HepG2 (cell line): ENCODE data around the gene QRICH2. TPM values are rescaled to one million over a fixed set of nuclear protein-coding genes. Genes with fewer than 3 reads are reported as not detected.
A peak's percentile ranks its signal among the peaks of the same experiment; 100 is the strongest.

ENCODE experiments used
- ATF7 ChIP-seq, 2 experiments: fragments of 450-650 bp in 1 of 2; sonication (generic) in 1 of 2; formaldehyde crosslinking in 1 of 2; IDR thresholded peaks; 2 replicates each; pipeline versions ENCODE4 v1.4.0 to v1.6.1; 2016 to 2020; ENCODE audit warnings: antibody characterized with exemption in 1 of 2, mild to moderate bottlenecking in 1 of 2, missing genetic modification reagents in 1 of 2
- ATRX ChIP-seq: sonication (generic); formaldehyde crosslinking; IDR thresholded peaks from 2 replicates; pipeline ENCODE4 v1.4.0; 2020; ENCODE audit warnings: missing genetic modification reagents, borderline replicate concordance
- EZH2 ChIP-seq: conservative IDR thresholded peaks from 2 replicates; pipeline ENCODE4 v1.6.1; 2012; ENCODE audit warnings: mild to moderate bottlenecking, low read depth, low read length, moderate library complexity
- HES4 ChIP-seq: sonication (generic); formaldehyde crosslinking; IDR thresholded peaks from 2 replicates; pipeline ENCODE4 v1.9.0; 2021; ENCODE audit warnings: mild to moderate bottlenecking, missing genetic modification reagents, borderline replicate concordance
- KLF13 ChIP-seq: sonication (generic); formaldehyde crosslinking; IDR thresholded peaks from 2 replicates; pipeline ENCODE4 v1.4.0; 2020; ENCODE audit warnings: mild to moderate bottlenecking, missing genetic modification reagents
- NCOA5 ChIP-seq: sonication (generic); formaldehyde crosslinking; IDR thresholded peaks from 2 replicates; pipeline ENCODE4 v1.4.0; 2020; ENCODE audit warnings: missing genetic modification reagents
- NPAS2 ChIP-seq: sonication (generic); formaldehyde crosslinking; IDR thresholded peaks from 2 replicates; pipeline ENCODE4 v1.8.0; 2022; ENCODE audit warnings: mild to moderate bottlenecking, missing genetic modification reagents, borderline replicate concordance
- RFXANK ChIP-seq: IDR thresholded peaks from 2 replicates; pipeline ENCODE4 v1.6.1; 2016
- SNAI1 ChIP-seq: sonication (generic); formaldehyde crosslinking; IDR thresholded peaks from 2 replicates; pipeline ENCODE4 v1.5.0; 2020; ENCODE audit warnings: mild to moderate bottlenecking, missing genetic modification reagents, borderline replicate concordance
- TCF7 ChIP-seq: sonication (generic); IDR thresholded peaks from 2 replicates; pipeline ENCODE4 v1.6.1; 2016; ENCODE audit warnings: antibody characterized with exemption, low read depth
- TSC22D2 ChIP-seq: sonication (generic); formaldehyde crosslinking; IDR thresholded peaks from 2 replicates; pipeline ENCODE4 v1.5.1; 2020; ENCODE audit warnings: missing genetic modification reagents, mild to moderate bottlenecking, borderline replicate concordance
- ZBTB7A ChIP-seq: sonication (generic); formaldehyde crosslinking; IDR thresholded peaks from 2 replicates; pipeline ENCODE4 v1.8.0; 2022; ENCODE audit warnings: mild to moderate bottlenecking, missing genetic modification reagents
- ZNF232 ChIP-seq: sonication (generic); formaldehyde crosslinking; IDR thresholded peaks from 2 replicates; pipeline ENCODE4 v1.4.0; 2020; ENCODE audit warnings: missing genetic modification reagents, borderline replicate concordance
- ZNF264 ChIP-seq: sonication (generic); formaldehyde crosslinking; IDR thresholded peaks from 2 replicates; pipeline ENCODE4 v1.4.0; 2020; ENCODE audit warnings: missing genetic modification reagents
- ZNF790 ChIP-seq: sonication (generic); formaldehyde crosslinking; IDR thresholded peaks from 2 replicates; pipeline ENCODE4 v1.8.0; 2022; ENCODE audit warnings: missing genetic modification reagents, mild to moderate bottlenecking, borderline replicate concordance
- ZNF878 ChIP-seq: sonication (generic); formaldehyde crosslinking; IDR thresholded peaks from 2 replicates; pipeline ENCODE4 v1.8.1; 2023; ENCODE audit warnings: mild to moderate bottlenecking, missing genetic modification reagents, moderate library complexity
- polyA plus RNA-seq, 8 experiments: library from polyadenylated mRNA; depleted of rRNA in 3 of 8; stranded (reverse) in 7 of 8; unstranded in 1 of 8; fragments of >200 nt; fragmentation: Illumina TruSeq in 4 of 8; extraction: Trizol in 4 of 8; gene quantifications; 2 replicates each; pipeline versions ENCODE4 v1.2.1 to v1.2.3, GENCODE V29; 2011 to 2016; ENCODE audit warnings: low read depth in 4 of 8, missing spikeins in 1 of 8, mixed read lengths in 1 of 8; ENCODE audit not compliant: insufficient read depth in 1 of 8
- total RNA-seq, 5 experiments: library from RNA; depleted of rRNA; stranded (reverse); fragments of >200 nt; fragmentation: Illumina TruSeq; extraction: Trizol; gene quantifications; 2 replicates each; pipeline ENCODE4 v1.2.3, GENCODE V29; 2016; ENCODE audit warnings: low read depth in 1 of 5
- TF ChIP-seq, protein P1 (sequence below): sonication (generic); formaldehyde crosslinking; IDR thresholded peaks from 2 replicates; pipeline ENCODE4 v1.4.0; 2020; ENCODE audit warnings: mild to moderate bottlenecking, missing genetic modification reagents
- TF ChIP-seq, protein P2 (sequence below): sonication (generic); formaldehyde crosslinking; IDR thresholded peaks from 2 replicates; pipeline ENCODE4 v1.4.0; 2020; ENCODE audit warnings: missing genetic modification reagents
- TF ChIP-seq, protein P3 (sequence below): conservative IDR thresholded peaks from 2 replicates; pipeline ENCODE4 v1.6.1; 2018; ENCODE audit warnings: missing genetic modification reagents

QRICH2 gene
- total and polyA plus RNA-seq, 2 of the 13 experiments (the other 11 are each of a cell fraction or from before 2014, with no cell fraction given): 3.7 to 5.7 TPM

DNA sequence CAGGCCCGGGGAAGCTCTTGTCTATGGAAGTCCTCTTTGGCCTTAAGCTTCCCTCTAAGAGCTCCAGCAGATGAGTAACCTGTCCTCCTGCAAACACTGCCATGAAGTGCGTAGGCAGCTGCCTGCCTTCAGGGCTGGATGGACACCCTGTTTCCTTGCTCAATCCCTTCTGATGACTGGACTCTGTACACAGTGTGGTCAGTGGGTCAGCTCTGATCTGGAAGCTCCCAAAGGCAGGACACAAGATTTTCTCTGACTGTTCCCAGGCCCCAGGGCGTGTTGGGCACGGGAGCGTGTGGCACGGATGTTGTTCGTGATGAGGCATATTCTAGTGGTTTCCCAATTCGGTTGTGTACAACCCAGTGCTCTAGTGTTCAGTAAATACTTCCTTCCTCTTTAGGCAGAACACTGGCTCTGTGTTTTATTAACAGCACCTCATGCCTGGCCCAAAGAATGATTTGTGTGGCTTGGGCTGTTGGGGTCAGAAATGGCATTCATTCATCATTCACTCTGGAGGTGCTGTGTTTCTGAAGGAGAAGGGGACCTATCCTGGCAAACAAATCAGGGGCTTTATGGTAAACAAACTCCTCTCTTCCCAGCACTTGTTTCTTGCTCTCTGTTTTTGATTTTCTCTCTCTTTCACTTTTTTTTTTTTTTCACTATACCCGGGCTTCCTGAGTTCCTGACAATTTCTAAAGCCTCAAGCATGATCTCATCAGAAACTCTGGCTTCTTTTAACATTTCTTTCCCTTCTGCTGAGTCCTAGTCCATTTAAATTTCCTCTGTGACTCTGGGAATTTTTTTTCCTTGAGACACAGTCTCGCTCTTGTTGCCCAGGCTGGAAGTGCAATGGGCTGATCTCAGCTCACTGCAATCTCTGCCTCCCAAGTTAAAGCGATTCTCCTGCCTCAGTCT is 55.8 kb downstream of the QRICH2 start (continued):
- TF ChIP-seq, protein P1, sequence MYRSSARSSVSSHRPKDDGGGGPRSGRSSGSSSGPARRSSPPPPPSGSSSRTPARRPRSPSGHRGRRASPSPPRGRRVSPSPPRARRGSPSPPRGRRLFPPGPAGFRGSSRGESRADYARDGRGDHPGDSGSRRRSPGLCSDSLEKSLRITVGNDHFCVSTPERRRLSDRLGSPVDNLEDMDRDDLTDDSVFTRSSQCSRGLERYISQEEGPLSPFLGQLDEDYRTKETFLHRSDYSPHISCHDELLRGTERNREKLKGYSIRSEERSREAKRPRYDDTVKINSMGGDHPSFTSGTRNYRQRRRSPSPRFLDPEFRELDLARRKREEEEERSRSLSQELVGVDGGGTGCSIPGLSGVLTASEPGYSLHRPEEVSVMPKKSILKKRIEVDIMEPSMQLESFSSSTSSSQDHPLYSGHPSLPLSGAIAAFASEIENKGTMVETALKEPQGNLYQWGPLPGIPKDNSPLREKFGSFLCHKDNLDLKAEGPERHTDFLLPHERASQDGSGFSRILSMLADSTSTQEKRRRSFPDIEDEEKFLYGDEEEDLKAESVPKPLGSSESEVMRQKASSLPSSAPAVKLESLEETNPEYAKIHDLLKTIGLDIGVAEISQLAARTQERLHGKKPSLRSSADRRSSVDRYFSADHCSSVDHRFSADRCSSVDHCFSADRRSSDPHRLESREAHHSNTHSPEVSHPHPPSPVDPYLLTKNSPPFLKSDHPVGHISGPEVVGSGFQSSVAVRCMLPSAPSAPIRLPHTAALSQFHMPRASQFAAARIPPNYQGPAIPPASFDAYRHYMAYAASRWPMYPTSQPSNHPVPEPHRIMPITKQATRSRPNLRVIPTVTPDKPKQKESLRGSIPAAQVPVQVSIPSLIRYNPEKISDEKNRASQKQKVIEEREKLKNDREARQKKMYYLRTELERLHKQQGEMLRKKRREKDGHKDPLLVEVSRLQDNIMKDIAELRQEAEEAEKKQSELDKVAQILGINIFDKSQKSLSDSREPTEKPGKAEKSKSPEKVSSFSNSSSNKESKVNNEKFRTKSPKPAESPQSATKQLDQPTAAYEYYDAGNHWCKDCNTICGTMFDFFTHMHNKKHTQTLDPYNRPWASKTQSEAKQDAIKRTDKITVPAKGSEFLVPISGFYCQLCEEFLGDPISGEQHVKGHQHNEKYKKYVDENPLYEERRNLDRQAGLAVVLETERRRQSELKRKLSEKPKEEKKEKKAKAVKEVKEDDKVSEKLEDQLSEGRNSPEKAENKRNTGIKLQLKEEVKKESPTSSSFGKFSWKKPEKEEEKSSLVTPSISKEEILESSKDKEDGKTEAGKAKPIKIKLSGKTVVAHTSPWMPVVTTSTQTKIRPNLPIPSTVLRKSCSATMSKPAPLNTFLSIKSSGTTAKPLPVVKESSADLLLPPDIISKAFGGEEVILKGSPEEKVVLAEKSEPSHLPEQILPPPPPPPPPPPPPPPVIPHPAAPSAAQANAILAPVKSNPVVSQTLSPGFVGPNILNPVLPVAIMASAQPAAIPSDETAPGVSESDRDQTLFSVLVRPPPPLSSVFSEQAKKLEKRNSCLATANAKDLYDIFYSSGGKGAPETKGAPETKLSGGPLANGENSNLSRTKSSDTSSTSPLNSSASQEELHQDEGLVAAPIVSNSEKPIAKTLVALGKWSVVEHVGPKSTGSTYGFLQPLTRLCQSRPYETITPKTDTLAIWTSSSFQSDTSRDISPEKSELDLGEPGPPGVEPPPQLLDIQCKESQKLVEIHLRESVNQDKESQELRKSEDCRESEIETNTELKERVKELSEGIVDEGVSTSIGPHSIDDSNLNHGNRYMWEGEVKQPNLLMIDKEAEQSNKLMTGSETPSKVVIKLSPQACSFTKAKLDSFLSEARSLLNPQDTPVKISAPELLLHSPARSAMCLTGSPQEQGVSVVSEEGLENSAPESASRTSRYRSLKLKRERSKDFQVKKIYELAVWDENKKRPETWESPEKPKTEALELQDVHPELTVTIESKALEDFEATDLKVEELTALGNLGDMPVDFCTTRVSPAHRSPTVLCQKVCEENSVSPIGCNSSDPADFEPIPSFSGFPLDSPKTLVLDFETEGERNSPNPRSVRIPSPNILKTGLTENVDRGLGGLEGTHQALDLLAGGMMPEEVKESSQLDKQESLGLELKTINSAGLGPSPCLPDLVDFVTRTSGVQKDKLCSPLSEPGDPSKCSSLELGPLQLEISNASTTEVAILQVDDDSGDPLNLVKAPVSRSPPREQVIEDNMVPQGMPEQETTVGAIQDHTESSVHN (CRISPR knock-in tag): 0 out of 2 replicates have a peak, but pooled peaks have one; percentile 39
- TF ChIP-seq SNAI1 (CRISPR knock-in tag) (no peak), EZH2 (no peak), KLF13 (CRISPR knock-in tag) (no peak), ATRX (CRISPR knock-in tag) (no peak), NPAS2 (CRISPR knock-in tag) (peak; percentile 81; the same call in 1 of the 2 replicates), NCOA5 (CRISPR knock-in tag) (no peak), ATF7 (IDR thresholded peaks at IDR 0.05) (no peak), ATF7 (CRISPR knock-in tag; IDR thresholded peaks at IDR 0.05) (no peak), ZNF264 (CRISPR knock-in tag) (peak; percentile 48; the same call in 1 of the 2 replicates), ZBTB7A (CRISPR knock-in tag) (no peak), TSC22D2 (CRISPR knock-in tag) (no peak), TCF7 (peak; percentile 79; the same call in 1 of the 2 replicates), RFXANK (CRISPR knock-in tag) (0 out of 2 replicates have a peak, but pooled peaks have one; percentile 24), ZNF790 (CRISPR knock-in tag) (no peak), ZNF878 (peak; percentile 92), HES4 (CRISPR knock-in tag) (no peak), ZNF232 (CRISPR knock-in tag) (no peak)
- TF ChIP-seq, protein P2, sequence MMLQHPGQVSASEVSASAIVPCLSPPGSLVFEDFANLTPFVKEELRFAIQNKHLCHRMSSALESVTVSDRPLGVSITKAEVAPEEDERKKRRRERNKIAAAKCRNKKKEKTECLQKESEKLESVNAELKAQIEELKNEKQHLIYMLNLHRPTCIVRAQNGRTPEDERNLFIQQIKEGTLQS (CRISPR knock-in tag): peak; percentile 45; the same call in 1 of the 2 replicates
- TF ChIP-seq, protein P3, sequence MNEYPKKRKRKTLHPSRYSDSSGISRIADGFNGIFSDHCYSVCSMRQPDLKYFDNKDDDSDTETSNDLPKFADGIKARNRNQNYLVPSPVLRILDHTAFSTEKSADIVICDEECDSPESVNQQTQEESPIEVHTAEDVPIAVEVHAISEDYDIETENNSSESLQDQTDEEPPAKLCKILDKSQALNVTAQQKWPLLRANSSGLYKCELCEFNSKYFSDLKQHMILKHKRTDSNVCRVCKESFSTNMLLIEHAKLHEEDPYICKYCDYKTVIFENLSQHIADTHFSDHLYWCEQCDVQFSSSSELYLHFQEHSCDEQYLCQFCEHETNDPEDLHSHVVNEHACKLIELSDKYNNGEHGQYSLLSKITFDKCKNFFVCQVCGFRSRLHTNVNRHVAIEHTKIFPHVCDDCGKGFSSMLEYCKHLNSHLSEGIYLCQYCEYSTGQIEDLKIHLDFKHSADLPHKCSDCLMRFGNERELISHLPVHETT (CRISPR knock-in tag): peak; percentile 65; the same call in 1 of the 2 replicates
